HepG2 (cell line): ENCODE data around the gene CLMP. TPM values are rescaled to one million over a fixed set of nuclear protein-coding genes. Genes with fewer than 3 reads are reported as not detected.

Source experiments
- ATAC-seq: fragments of 200-7000 bp; cut with Tn5 transposase; 3 replicates; pipeline ENCODE4 v1.9.1; 2020; ENCODE audit warnings: mild to moderate bottlenecking, moderate library complexity
- BruUV-seq: library from RNA; stranded (reverse); fragments of 400-500 nt; replicated peaks from 2 replicates; lab custom pipeline; 2021; lab: Mats Ljungman, UMichigan
- CTCF ChIA-PET: fragments of 300-600 bp; formaldehyde crosslinking; extraction: SDS; loops from one replicate; lab custom pipeline; 2021; ENCODE audit warnings: low total read pairs, inconsistent platforms, low intra/inter-chr PET ratio; lab: Yijun Ruan, JAX
- POLR2A ChIA-PET: fragments of 350-600 bp; sonication (Branson Sonifier 250); formaldehyde crosslinking; loops from one replicate; lab custom pipeline; 2020; ENCODE audit warnings: antibody characterized with exemption, inconsistent platforms; lab: Yijun Ruan, JAX
- DNase-seq: peaks from one replicate; pipeline ENCODE4 v3.0.0-alpha.2; 2015; ENCODE audit warnings: low spot score
- FAIRE-seq: peaks from 3 replicates; lab custom pipeline; 2011; peaks lifted over from hg19 to GRCh38; lab: Jason Lieb, UNC
- H2AFZ ChIP-seq: one replicate; pipeline ENCODE4 v1.6.1; 2011; ENCODE audit warnings: low read length, inconsistent platforms
- H3K27ac ChIP-seq: fragments of 300-600 bp; 3 replicates; pipeline ENCODE4 v1.8.0; 2011; ENCODE audit warnings: mixed run types, mild to moderate bottlenecking, mixed read lengths, low read length, inconsistent platforms; ENCODE audit not compliant: insufficient read depth; ENCODE audit errors: extremely low read length
- H3K27me3 ChIP-seq, 2 experiments: fragments of 200-600 bp in 1 of 2; 2 replicates in 1 of 2; 3 replicates in 1 of 2; pipeline versions ENCODE4 v1.6.0 to v1.8.0; 2011; ENCODE audit warnings: low read length in 2 of 2, mild to moderate bottlenecking in 2 of 2, moderate library complexity in 2 of 2, inconsistent platforms in 1 of 2; ENCODE audit not compliant: insufficient read depth in 2 of 2, control insufficient read depth in 1 of 2
- H3K36me3 ChIP-seq, 2 experiments: fragments of 200-600 bp in 1 of 2; replicated peaks in 1 of 2; 2 replicates in 1 of 2; 3 replicates in 1 of 2; pipeline versions ENCODE4 v1.5.1 to v1.8.0; 2011; ENCODE audit warnings: low read length in 2 of 2, inconsistent platforms in 1 of 2; ENCODE audit not compliant: insufficient read depth in 2 of 2, control insufficient read depth in 1 of 2
- H3K4me1 ChIP-seq: 2 replicates; pipeline ENCODE4 v1.5.1; 2012; ENCODE audit warnings: low read length, inconsistent platforms; ENCODE audit not compliant: insufficient read depth
- H3K4me2 ChIP-seq: 2 replicates; pipeline ENCODE4 v1.6.0; 2011; ENCODE audit warnings: low read depth, low read length, inconsistent platforms
- H3K4me3 ChIP-seq, 3 experiments: fragments of 200-600 bp in 1 of 3; sonication (generic), shearing (Covaris generic) in 1 of 3; replicated peaks in 1 of 3; 2 replicates each; pipeline ENCODE4 v1.5.1; 2011 to 2016; ENCODE audit warnings: low read length in 3 of 3, inconsistent platforms in 2 of 3, low read depth in 2 of 3, mild to moderate bottlenecking in 2 of 3, control low read depth in 1 of 3, mixed read lengths in 1 of 3; ENCODE audit not compliant: insufficient read depth in 1 of 3
- H3K79me2 ChIP-seq: one replicate; pipeline ENCODE4 v1.6.1; 2011; ENCODE audit warnings: low read length, inconsistent platforms; ENCODE audit not compliant: insufficient read depth
- H3K9ac ChIP-seq: 2 replicates; pipeline ENCODE4 v1.6.0; 2011; ENCODE audit warnings: mild to moderate bottlenecking, low read depth, low read length, inconsistent platforms; ENCODE audit not compliant: insufficient read depth
- H3K9me3 ChIP-seq: 2 replicates; pipeline ENCODE4 v1.5.1; 2012; ENCODE audit warnings: mild to moderate bottlenecking, low read length
- H4K20me1 ChIP-seq: 2 replicates; pipeline ENCODE4 v1.6.0; 2011; ENCODE audit warnings: inconsistent platforms, mild to moderate bottlenecking, low read length, moderate library complexity; ENCODE audit not compliant: insufficient read depth
- DZIP1 ChIP-seq: sonication (generic); formaldehyde crosslinking; IDR thresholded peaks from 2 replicates; pipeline ENCODE4 v1.5.0; 2020; ENCODE audit warnings: mild to moderate bottlenecking, missing genetic modification reagents
- JUND ChIP-seq: sonication (generic); formaldehyde crosslinking; IDR thresholded peaks from 2 replicates; pipeline ENCODE4 v1.8.0; 2022; ENCODE audit warnings: mild to moderate bottlenecking, missing genetic modification reagents
- PLRG1 ChIP-seq: fragments of 450-650 bp; conservative IDR thresholded peaks from 2 replicates; pipeline ENCODE4 v1.6.1; 2016
- SAP130 ChIP-seq: IDR thresholded peaks from 2 replicates; pipeline ENCODE4 v1.6.1; 2016; ENCODE audit warnings: low read depth
- ZNF251 ChIP-seq: sonication (generic); formaldehyde crosslinking; IDR thresholded peaks from 2 replicates; pipeline ENCODE4 v1.9.0; 2021; ENCODE audit warnings: mild to moderate bottlenecking, missing genetic modification reagents
- ZNF749 ChIP-seq: sonication (generic); formaldehyde crosslinking; IDR thresholded peaks from 2 replicates; pipeline ENCODE4 v1.8.0; 2022; ENCODE audit warnings: mild to moderate bottlenecking, missing genetic modification reagents, moderate library complexity, borderline replicate concordance
- WGBS: methylation state at CpG from one replicate; pipeline ENCODE4 v1.1.6; 2017; ENCODE audit warnings: low lambda C conversion rate; 5-methylcytosine and 5-hydroxymethylcytosine counted together
- in situ Hi-C: cut with HindIII; loops from 2 replicates; pipeline ENCODE4 v1.10.0; 2017; ENCODE audit warnings: low pct_unique_long_range_greater_than_20kb; ENCODE audit not compliant: extremely low pct_ligation_motif_present
- intact Hi-C: fragments of 100-400 bp; cut with micrococcal nuclease; formaldehyde crosslinking; loops from one replicate; pipeline ENCODE4 v1.10.0; 2022; ENCODE audit not compliant: unreplicated experiment
- polyA plus RNA-seq, 8 experiments: library from polyadenylated mRNA; depleted of rRNA in 3 of 8; stranded (reverse) in 7 of 8; unstranded in 1 of 8; fragments of >200 nt; fragmentation: Illumina TruSeq in 4 of 8; extraction: Trizol in 4 of 8; gene quantifications; 2 replicates each; pipeline versions ENCODE4 v1.2.1 to v1.2.3, GENCODE V29; 2011 to 2016; ENCODE audit warnings: low read depth in 4 of 8, missing spikeins in 1 of 8, mixed read lengths in 1 of 8; ENCODE audit not compliant: insufficient read depth in 1 of 8
- total RNA-seq, 5 experiments: library from RNA; depleted of rRNA; stranded (reverse); fragments of >200 nt; fragmentation: Illumina TruSeq; extraction: Trizol; gene quantifications; 2 replicates each; pipeline ENCODE4 v1.2.3, GENCODE V29; 2016; ENCODE audit warnings: low read depth in 1 of 5

The CLMP gene
- total and polyA plus RNA-seq, 2 of the 13 experiments (the other 11 are each of a cell fraction or from before 2014, with no cell fraction given), result not detected

DNA sequence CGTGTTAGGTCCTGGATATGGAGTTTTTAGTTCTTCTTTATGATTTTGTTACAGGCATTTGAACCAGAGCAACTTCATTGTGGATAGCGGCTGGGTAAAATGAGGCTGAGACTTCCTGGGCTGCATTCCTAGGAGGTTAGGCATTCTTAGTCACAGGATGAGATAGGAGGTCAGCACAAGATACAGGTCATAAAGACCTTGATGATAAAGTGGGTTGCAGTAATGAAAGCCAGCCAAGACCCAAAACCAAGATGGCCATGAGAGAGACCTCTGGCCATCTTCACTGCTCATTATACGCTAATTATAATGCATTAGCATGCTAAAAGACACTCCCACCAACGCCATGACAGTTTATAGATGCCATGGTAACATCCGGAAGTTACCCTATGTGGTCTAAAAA lies 23.4 kb upstream of the CLMP start (continued):
- no peak for TF ChIP-seq ZNF749 (CRISPR knock-in tag)
- no peak for TF ChIP-seq DZIP1 (CRISPR knock-in tag)
- TF ChIP-seq ZNF251 (CRISPR knock-in tag), result no peak

DNA sequence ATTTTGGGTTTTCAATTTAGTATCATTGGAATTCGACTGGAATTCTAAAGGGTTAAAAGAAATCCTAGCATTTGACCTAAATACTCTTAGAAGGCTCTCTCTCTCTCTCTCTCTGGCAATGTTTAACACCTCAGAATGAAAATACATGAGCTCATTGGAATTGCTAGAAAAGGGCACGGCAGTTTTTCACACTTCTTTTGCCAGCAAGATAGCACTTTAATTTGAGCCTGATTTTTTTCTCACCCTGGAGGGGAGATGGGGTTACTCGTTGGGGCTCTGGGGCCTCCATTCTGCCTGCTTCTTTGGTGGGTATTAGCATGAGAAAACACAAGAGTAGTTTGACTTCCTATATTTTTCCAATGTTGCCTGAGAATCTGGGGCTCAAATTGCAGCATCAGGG lies 22.8 kb upstream of the CLMP start:
- Histone ChIP-seq H3K27me3 (peaks cover 0 to 4% of the 10 kb centered on the region in 2 experiments; a peak in 2 of 5 replicates), H2AFZ (no peak overlapping the region), H3K36me3 (no peaks in the 10 kb centered on the region), H4K20me1 (no peaks in the 10 kb centered on the region), H3K9ac (no peak overlapping the region), H3K4me3 (no peak overlapping the region), H3K4me2 (no peak overlapping the region), H3K9me3 (no peaks in the 10 kb centered on the region), H3K27ac (no peak overlapping the region), H3K79me2 (no peaks in the 10 kb centered on the region), H3K4me1 (no peaks in the 10 kb centered on the region)
- no TSS peak for BruUV-seq
- ATAC-seq (no peak), FAIRE-seq (no peak), DNase-seq (no peak)
- intact Hi-C loops (no loop called here), in situ Hi-C loops (no loop called here)
- 1% methylated on average over 3 of the region's 3 CpGs for WGBS
- POLR2A ChIA-PET, result no interaction called here
- CTCF ChIA-PET, result no interaction called here
- TF ChIP-seq JUND (CRISPR knock-in tag), result no peak
- TF ChIP-seq SAP130 (CRISPR knock-in tag), result no peak
- no peak for TF ChIP-seq PLRG1
- TF ChIP-seq, all 625 proteins: peak for 0
